Transverse colon (tissue), 4 donors: ENCODE measurements around the gene FAM171A1. TPM values are rescaled to one million over a fixed set of nuclear protein-coding genes. Genes with fewer than 3 reads are reported as not detected.

ENCODE experiments used
- DNase-seq: peaks from one replicate; pipeline ENCODE4 v3.0.0-alpha.2; 2019
- H3K27ac ChIP-seq, 4 donors: fragments of 200-600 bp; sonication (generic); 2 replicates each; pipeline ENCODE4 v1.5.1; 2016 to 2018; ENCODE audit warnings: inconsistent platforms in 4 of 4
- H3K27me3 ChIP-seq: fragments of 200-600 bp; sonication (generic); 2 replicates; pipeline ENCODE4 v1.5.1; 2017; ENCODE audit warnings: inconsistent platforms
- H3K36me3 ChIP-seq, 4 donors: fragments of 200-600 bp; sonication (generic); 2 replicates each; pipeline ENCODE4 v1.5.1; 2017 to 2019; ENCODE audit warnings: inconsistent platforms in 4 of 4
- H3K4me1 ChIP-seq, 4 donors: fragments of 200-600 bp; sonication (generic); 2 replicates each; pipeline ENCODE4 v1.5.1; 2017 to 2020; ENCODE audit warnings: inconsistent platforms in 4 of 4
- H3K4me3 ChIP-seq, 4 donors: fragments of 200-600 bp; sonication (generic); 1 replicate in 1 of 4; 2 replicates in 3 of 4; pipeline versions ENCODE4 v1.5.1 to v1.6.1; 2017 to 2019; ENCODE audit warnings: inconsistent platforms in 4 of 4
- H3K9me3 ChIP-seq, 2 donors: fragments of 200-600 bp; sonication (generic); 2 replicates each; pipeline ENCODE4 v1.5.1; 2017 to 2019; ENCODE audit warnings: inconsistent platforms in 2 of 2
- CTCF ChIP-seq, 5 experiments: fragments of 200-600 bp in 3 of 5; fragments of 450-650 bp in 2 of 5; sonication (generic) in 3 of 5; IDR thresholded peaks; 1 replicate in 2 of 5; 2 replicates in 3 of 5; pipeline ENCODE4 v1.5.1; 2016 to 2017; ENCODE audit warnings: antibody characterized with exemption in 5 of 5, inconsistent platforms in 3 of 5, mild to moderate bottlenecking in 2 of 5, moderate library complexity in 1 of 5
- EP300 ChIP-seq: sonication (generic); formaldehyde crosslinking; IDR thresholded peaks from one replicate; pipeline ENCODE4 v1.6.1; 2017; ENCODE audit warnings: antibody characterized with exemption, low read depth
- POLR2A ChIP-seq: fragments of 450-650 bp; IDR thresholded peaks from one replicate; pipeline ENCODE4 v1.6.1; 2016; ENCODE audit warnings: antibody characterized with exemption, mild to moderate bottlenecking, moderate library complexity
- POLR2AphosphoS5 ChIP-seq, 3 donors: sonication (generic); formaldehyde crosslinking; IDR thresholded peaks; one replicate each; pipeline ENCODE4 v1.6.1; 2016; ENCODE audit warnings: antibody characterized with exemption in 3 of 3
- WGBS, 2 donors: methylation state at CpG; one replicate each; pipeline ENCODE4 v1.1.5; 2018; ENCODE audit warnings: low coverage in 1 of 2; 5-methylcytosine and 5-hydroxymethylcytosine counted together
- in situ Hi-C, 4 donors: fragments of 200-750 bp; cut with MboI; loops; one replicate each; pipeline versions ENCODE4 v1.15.0 to v1.15.1; 2017; ENCODE audit warnings: low sequenced_read_pairs in 3 of 4, low pct_ligation_motif_present in 1 of 4, low pct_unique_long_range_greater_than_20kb in 1 of 4
- intact Hi-C: fragments of 100-400 bp; cut with DNase I; formaldehyde crosslinking; loops from one replicate; pipeline ENCODE4 v1.15.1; 2023; ENCODE audit warnings: low total_unique reads
- total RNA-seq, 4 donors: library from RNA; depleted of rRNA; stranded (reverse); fragments of >200 nt; gene quantifications; one replicate each; pipeline ENCODE4 v1.1.0, GENCODE V29; 2016

Gene FAM171A1
- total RNA-seq, 4 donors from 2014 or later, result 29.2 to 42.2 (median 38.2) TPM

- TF ChIP-seq POLR2A (no peak), POLR2AphosphoS5 (IDR thresholded peaks at IDR 0.05) (no peak), CTCF (IDR thresholded peaks at IDR 0.05) (no peak), EP300 (no peak)
- Histone ChIP-seq H3K27me3 (no peaks in the 10 kb centered on the region), H3K4me1 (peaks cover 0 to 5% (median 0%) of the 10 kb centered on the region in 4 donors), H3K27ac (no peak overlapping the region), H3K9me3 (no peaks in the 10 kb centered on the region), H3K4me3 (no peak overlapping the region), H3K36me3 (no peaks in the 10 kb centered on the region)
- 90 to 91% methylated on average over 4 of the region's 4 CpGs for WGBS, 2 donors
- in situ Hi-C loops (no loop called here), intact Hi-C loops (no loop called here)
- no peak for DNase-seq
Measured at GRCh38 chr10:15241306-15241705, 129.8 kb downstream of the FAM171A1 start.

DNA sequence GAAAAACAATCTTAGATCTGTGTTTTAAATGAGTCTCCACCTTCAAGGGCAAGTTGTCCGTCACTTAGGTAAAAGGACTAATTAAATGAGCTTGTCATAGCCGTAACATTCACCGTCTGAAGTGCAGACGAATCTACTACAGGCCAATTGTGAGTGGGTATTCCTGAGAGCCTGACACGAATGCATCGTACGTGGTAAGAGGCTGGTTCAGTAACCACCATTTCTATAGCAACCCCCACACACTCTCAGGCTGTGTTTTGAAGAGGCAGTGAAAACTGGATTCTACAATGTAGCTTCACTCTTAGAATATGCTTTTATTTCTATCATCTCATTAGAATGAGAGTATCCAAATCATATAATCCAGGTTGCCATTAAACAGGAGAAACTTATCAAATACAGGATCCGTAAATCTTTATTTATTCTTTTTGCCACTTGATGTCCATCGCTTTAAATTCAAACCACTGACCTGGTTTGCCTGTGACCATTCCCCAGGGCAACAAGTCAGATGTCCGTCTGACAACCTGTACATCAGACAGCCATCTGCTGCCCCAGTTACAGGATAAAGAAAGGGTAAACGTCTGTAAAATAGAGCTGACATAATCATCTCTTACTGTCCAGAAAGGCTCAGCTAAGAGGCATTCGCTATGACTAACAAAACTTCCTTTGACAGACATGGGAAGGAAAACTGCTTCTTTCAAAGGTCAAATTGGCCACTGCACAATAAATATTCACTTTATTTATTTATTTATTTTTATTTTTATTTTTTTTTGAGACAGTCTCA lies 132.3 kb downstream of the FAM171A1 start:
- H3K9me3 ChIP-seq, result no peaks in the 10 kb centered on the region
- intact Hi-C loops (no loop called here), in situ Hi-C loops (no loop called here)
- H3K4me3 ChIP-seq, result no peak overlapping the region
- 70 to 77% methylated on average over 5 to 12 of the region's 12 CpGs for WGBS, 2 donors
- TF ChIP-seq EP300, result no peak
- no peak for TF ChIP-seq CTCF (IDR thresholded peaks at IDR 0.05)
- no peak for TF ChIP-seq POLR2AphosphoS5 (IDR thresholded peaks at IDR 0.05)
- TF ChIP-seq POLR2A, result no peak
- H3K27ac ChIP-seq, result no peak overlapping the region
- no peak for DNase-seq
- no peaks in the 10 kb centered on the region for H3K36me3 ChIP-seq
- no peaks in the 10 kb centered on the region for H3K27me3 ChIP-seq
- H3K4me1 ChIP-seq, result peaks cover 0 to 5% (median 0%) of the 10 kb centered on the region in 4 donors

GRCh38 chr10:15237351-15237750 lies 133.7 kb downstream of the FAM171A1 start:
- 46 to 49% methylated on average over 4 to 5 of the region's 5 CpGs for WGBS, 2 donors
- peak in 1 of 3 donors; percentile 40 for TF ChIP-seq POLR2AphosphoS5 (IDR thresholded peaks at IDR 0.05)
- TF ChIP-seq EP300, result no peak
- Histone ChIP-seq H3K27me3 (no peaks in the 10 kb centered on the region), H3K9me3 (no peaks in the 10 kb centered on the region), H3K4me3 (no peak overlapping the region), H3K36me3 (no peaks in the 10 kb centered on the region), H3K27ac (peak overlapping the region in 2 of 4 donors; percentile 8 to 43), H3K4me1 (peaks cover 0 to 5% (median 0%) of the 10 kb centered on the region in 4 donors)
- no peak for DNase-seq
- intact Hi-C loops, result no loop called here
- in situ Hi-C loops, result no loop called here

DNA sequence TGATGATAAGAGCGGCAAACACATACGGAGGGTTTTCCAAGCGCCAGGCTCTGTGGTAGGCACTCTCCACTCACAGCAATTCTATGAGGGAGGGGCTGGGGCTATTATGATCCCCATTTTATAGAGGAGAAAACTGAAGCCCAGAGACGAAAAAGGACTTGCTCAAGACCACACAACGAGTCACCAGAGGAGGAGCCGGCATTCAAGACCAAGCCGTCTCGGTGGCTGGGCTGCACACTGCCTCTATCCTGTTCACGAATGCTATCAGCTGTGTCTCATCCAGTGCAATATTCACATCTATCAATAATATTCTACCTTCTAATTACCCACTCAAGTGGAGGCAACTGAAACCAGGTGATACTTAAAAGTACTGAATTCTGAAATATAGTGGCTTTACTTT lies 134.7 kb downstream of the FAM171A1 start:
- 94 to 100% methylated on average over 4 to 9 of the region's 9 CpGs for WGBS, 2 donors
- no peak for DNase-seq
- intact Hi-C loops, result no loop called here
- H3K4me1 ChIP-seq, result peaks cover 0 to 5% (median 0%) of the 10 kb centered on the region in 4 donors
- no peaks in the 10 kb centered on the region for H3K36me3 ChIP-seq
- in situ Hi-C loops, result no loop called here
- H3K27ac ChIP-seq, result peak overlapping the region in 2 of 4 donors; percentile 8 to 57
- TF ChIP-seq POLR2A (no peak), CTCF (IDR thresholded peaks at IDR 0.05) (no peak), POLR2AphosphoS5 (IDR thresholded peaks at IDR 0.05) (no peak), EP300 (no peak)
- no peaks in the 10 kb centered on the region for H3K9me3 ChIP-seq
- no peaks in the 10 kb centered on the region for H3K27me3 ChIP-seq
- H3K4me3 ChIP-seq, result no peak overlapping the region
